ENCODE results near the gene NOL7. TPM values are rescaled to one million over a fixed set of nuclear protein-coding genes. Genes with fewer than 3 reads are reported as not detected.

Gene NOL7
- total and polyA plus RNA-seq, 2 of the 8 experiments (the other 6 are each of a cell fraction or from before 2014, with no cell fraction given): 16.4 to 70.4 TPM

- H2AFZ ChIP-seq (ENCODE audit: low read length): peak within 1 kb of the TSS; percentile 95
- H3K79me1 ChIP-seq (ENCODE audit: low read depth, low read length): no peaks in the 10 kb centered on the region
- H3K79me2 ChIP-seq (ENCODE audit: control insufficient read depth in 1 of 2, insufficient read depth in 2 of 2, low read length in 2 of 2): peaks cover 0 to 23% of the 10 kb centered on the region in 2 experiments; a peak in 2 of 4 replicates
- POLR2A ChIA-PET (ENCODE audit: partially characterized antibody): interaction anchor here (0.6 to 5.1 kb wide), 29 partner anchors 10 to 246 kb away, joined by 3 to 32 read pairs (median 4); partner anchors contain the start of genes GFOD1, NOL7 and TBC1D7
- FAIRE-seq (no peak), DNase-seq (ENCODE audit: low read depth in 1 of 2, low spot score in 2 of 2) (peak; percentile 70 to 88)
- H3K4me3 ChIP-seq (ENCODE audit: extremely low read depth in 1 of 4, insufficient read depth in 2 of 4, low read depth in 3 of 4, low read length in 4 of 4): peak within 1 kb of the TSS; percentile 69 to 80 (median 75)
- H3K4me2 ChIP-seq (ENCODE audit: insufficient read depth in 1 of 2, low read depth in 2 of 2, low read length in 2 of 2): peak within 1 kb of the TSS; percentile 71 to 83
- peak within 1 kb of the TSS; percentile 94 for H2BK5ac ChIP-seq (ENCODE audit: low read depth, low read length)
- CTCF ChIA-PET (ENCODE audit: partially characterized antibody): interaction anchor here (0.6 to 3.9 kb wide), 49 partner anchors 10 to 860 kb away, joined by 3 to 24 read pairs (median 4); partner anchors contain the start of genes NOL7 and TBC1D7
- H2BK15ac ChIP-seq (ENCODE audit: low read length): 0 out of 2 replicates have a peak within 1 kb of the TSS, but pooled peaks have one; percentile 83
- no peaks in the 10 kb centered on the region for H3K27me3 ChIP-seq (replicated peaks in 1 of 4; ENCODE audit: control insufficient read depth in 3 of 4, extremely low read depth in 1 of 4, insufficient read depth in 3 of 4, low read length in 3 of 4)
- peak within 1 kb of the TSS; percentile 100 for H3K18ac ChIP-seq (ENCODE audit: extremely low read depth, low read length)
- peak within 1 kb of the TSS; percentile 69 to 90 (median 81) for H3K9ac ChIP-seq (replicated peaks in 1 of 4; ENCODE audit: extremely low read depth in 1 of 4, low read depth in 3 of 4, low read length in 3 of 4)
- H3K36me3 ChIP-seq (ENCODE audit: control insufficient read depth in 2 of 4, insufficient read depth in 4 of 4, low read length in 3 of 4): peaks cover 0 to 4% (median 0%) of the 10 kb centered on the region in 4 experiments; a peak in 1 of 8 replicates
- no peaks in the 10 kb centered on the region for H3K9me3 ChIP-seq (ENCODE audit: insufficient read depth in 2 of 2, low read depth in 1 of 2, low read length in 1 of 2)
- H4K8ac ChIP-seq (ENCODE audit: extremely low read depth, insufficient read depth, low read length): peak within 1 kb of the TSS; percentile 98
- H3K4ac ChIP-seq (replicated peaks; ENCODE audit: insufficient read length, low read depth, low read length): peak within 1 kb of the TSS; percentile 99
- peak within 1 kb of the TSS; percentile 34; the same call in 1 of the 2 replicates for H2AK5ac ChIP-seq (ENCODE audit: low read depth, low read length)
- H2BK12ac ChIP-seq (ENCODE audit: low read depth, low read length): peak within 1 kb of the TSS; percentile 88
- no peak within 1 kb of the TSS for H3K14ac ChIP-seq (ENCODE audit: insufficient read length)
- H4K20me1 ChIP-seq (replicated peaks in 1 of 2; ENCODE audit: control insufficient read depth in 1 of 2, insufficient read depth in 2 of 2, low read length in 2 of 2): no peaks in the 10 kb centered on the region
- H3K27ac ChIP-seq (ENCODE audit: low read depth, low read length): peak within 1 kb of the TSS; percentile 87
- peaks cover 0 to 6% (median 5%) of the 10 kb centered on the region in 4 experiments; a peak in 6 of 7 replicates for H3K4me1 ChIP-seq (replicated peaks in 1 of 4; ENCODE audit: control insufficient read depth in 3 of 4, insufficient read depth in 4 of 4, low read length in 3 of 4)
- peak within 1 kb of the TSS; percentile 97 for H3K56ac ChIP-seq (replicated peaks; ENCODE audit: insufficient read length, low read depth, low read length)
- H4K5ac ChIP-seq (ENCODE audit: insufficient read length, low read depth, low read length): peak within 1 kb of the TSS; percentile 99
- H2BK120ac ChIP-seq (replicated peaks; ENCODE audit: low read depth, low read length): peak within 1 kb of the TSS; percentile 56
- no peak within 1 kb of the TSS for H3K23ac ChIP-seq (ENCODE audit: insufficient read length)
- 2% methylated on average over 31 of the region's 52 CpGs; no CpG with 5 or more reads in 1 of the 2 experiments for WGBS, 2 experiments (ENCODE audit: extremely low coverage in 1 of 2, insufficient coverage in 1 of 2, insufficient read length in 1 of 2, insufficient replicate concordance in 2 of 2, low coverage in 1 of 2, low lambda C conversion rate in 2 of 2, missing lambda C conversion rate in 1 of 2)
- peak within 1 kb of the TSS; percentile 99 for H4K91ac ChIP-seq (replicated peaks; ENCODE audit: insufficient read length, low read length)
- H3K23me2 ChIP-seq (ENCODE audit: low read depth, low read length): peaks cover 5% of the 10 kb centered on the region
- no peak within 1 kb of the TSS for H2BK20ac ChIP-seq (ENCODE audit: low read length)
- TF ChIP-seq CTBP2 (IDR thresholded peaks at IDR 0.05; ENCODE audit: borderline replicate concordance, insufficient read depth, insufficient read length, low read length) (peak; percentile 71), SP2 (IDR thresholded peaks at IDR 0.05; ENCODE audit: low read length) (no peak), JUND (IDR thresholded peaks at IDR 0.05; ENCODE audit: low read length) (no peak), CREB1 (IDR thresholded peaks at IDR 0.05) (0 out of 2 replicates have a peak, but pooled peaks have one; percentile 5), ASH2L (IDR thresholded peaks at IDR 0.05; ENCODE audit: low read length) (peak; percentile 71), RFX5 (IDR thresholded peaks at IDR 0.05; ENCODE audit: borderline replicate concordance, low read depth, low read length) (no peak), TAF7 (optimal IDR thresholded peaks at IDR 0.05; ENCODE audit: borderline replicate concordance, low read depth, low read length) (no peak)
These were observed 40.4 kb upstream of the NOL7 start, which contains the start of gene SIRT5 for GRCh38 chr6:13574571-13575376. Gene SIRT5 (plus strand): TSS chr6:13574601. CDS start chr6:13584111, 9,510 bp downstream.
